GM21619 (cell line): ENCODE measurements around the gene GRAP2.

Experiments
- ATAC-seq: cut with Tn5 transposase; IDR thresholded peaks from one replicate; pipeline ENCODE4 v1.9.1; 2021; ENCODE audit not compliant: unreplicated experiment

Gene GRAP2

GRCh38 chr22:39960791-39961746 is 60.2 kb downstream of the GRAP2 start:
- ATAC-seq: peak; percentile 89

GRCh38 chr22:39962071-39962470 is 61.2 kb downstream of the GRAP2 start:
- ATAC-seq: no peak

- ATAC-seq: no peak
Measured at GRCh38 chr22:39965748-39966147, 64.9 kb downstream of the GRAP2 start.

GRCh38 chr22:39966470-39966869 is 65.6 kb downstream of the GRAP2 start:
- ATAC-seq: no peak

GRCh38 chr22:39967103-39967829 is 66.4 kb downstream of the GRAP2 start:
- no peak for ATAC-seq

- ATAC-seq: no peak
Measured at GRCh38 chr22:39967996-39968972, 67.4 kb downstream of the GRAP2 start.

GRCh38 chr22:39970742-39971141 is 69.9 kb downstream of the GRAP2 start:
- ATAC-seq: no peak

GRCh38 chr22:39972641-39973040 is 71.8 kb downstream of the GRAP2 start:
- no peak for ATAC-seq

- ATAC-seq: no peak
Measured at GRCh38 chr22:39973656-39974055, 72.8 kb downstream of the GRAP2 start.

- ATAC-seq: no peak
Measured at GRCh38 chr22:39974065-39974464, 73.2 kb downstream of the GRAP2 start.

GRCh38 chr22:39979048-39979447 is 78.2 kb downstream of the GRAP2 start:
- no peak for ATAC-seq

GRCh38 chr22:39979458-39979857 is 78.6 kb downstream of the GRAP2 start:
- ATAC-seq: no peak

GRCh38 chr22:39980596-39980995 is 79.7 kb downstream of the GRAP2 start:
- ATAC-seq: no peak

GRCh38 chr22:39983346-39983745 is 82.5 kb downstream of the GRAP2 start:
- ATAC-seq: no peak

- ATAC-seq: no peak
Measured at GRCh38 chr22:39984006-39984405, 83.1 kb downstream of the GRAP2 start.

- no peak for ATAC-seq
Measured at GRCh38 chr22:39984746-39985145, 83.9 kb downstream of the GRAP2 start.

- ATAC-seq: no peak
Measured at GRCh38 chr22:39985383-39986035, 84.6 kb downstream of the GRAP2 start.

GRCh38 chr22:39988386-39989114 is 87.7 kb downstream of the GRAP2 start:
- ATAC-seq: no peak

GRCh38 chr22:39989633-39990032 is 88.7 kb downstream of the GRAP2 start:
- ATAC-seq: no peak

- ATAC-seq: no peak
Measured at GRCh38 chr22:39990686-39991085, 89.8 kb downstream of the GRAP2 start.
